HEK293T (cell line): ENCODE data around the gene NBAS.

Experiments used
- CTCF ChIA-PET: fragments of 350-600 bp; formaldehyde crosslinking; extraction: SDS; loops from one replicate; lab custom pipeline; 2021; ENCODE audit warnings: antibody characterized with exemption, inconsistent platforms; lab: Yijun Ruan, JAX
- POLR2A ChIA-PET: fragments of 350-600 bp; formaldehyde crosslinking; extraction: SDS; loops from one replicate; lab custom pipeline; 2020; ENCODE audit warnings: antibody characterized with exemption, inconsistent platforms; lab: Yijun Ruan, JAX
- DNase-seq: peaks from one replicate; pipeline ENCODE4 v3.0.0; 2012; ENCODE audit warnings: mixed read lengths; ENCODE audit errors: extremely low spot score
- ARNT ChIP-seq: fragments of 450-650 bp; IDR thresholded peaks from 2 replicates; pipeline ENCODE4 v1.6.1; 2017; ENCODE audit warnings: mild to moderate bottlenecking
- BHLHE40 ChIP-seq: fragments of 450-650 bp; IDR thresholded peaks from 2 replicates; pipeline ENCODE4 v1.6.1; 2016; ENCODE audit warnings: mild to moderate bottlenecking, moderate library complexity, borderline replicate concordance
- CTBP1 ChIP-seq: fragments of 450-650 bp; IDR thresholded peaks from 2 replicates; pipeline ENCODE4 v1.6.1; 2016; ENCODE audit warnings: borderline replicate concordance
- ELF4 ChIP-seq: fragments of 450-650 bp; IDR thresholded peaks from 2 replicates; pipeline ENCODE4 v1.6.1; 2017; ENCODE audit warnings: antibody characterized with exemption
- FOXA1 ChIP-seq: fragments of 450-650 bp; IDR thresholded peaks from 2 replicates; pipeline ENCODE4 v1.6.1; 2016; ENCODE audit warnings: mild to moderate bottlenecking
- FOXK2 ChIP-seq: fragments of 450-650 bp; IDR thresholded peaks from 2 replicates; pipeline ENCODE4 v1.6.1; 2016; ENCODE audit warnings: mild to moderate bottlenecking
- FOXM1 ChIP-seq: fragments of 450-650 bp; IDR thresholded peaks from 2 replicates; pipeline ENCODE4 v1.6.1; 2017; ENCODE audit warnings: mild to moderate bottlenecking, borderline replicate concordance
- HDGF ChIP-seq: fragments of 450-650 bp; IDR thresholded peaks from 2 replicates; pipeline ENCODE4 v1.6.1; 2017; ENCODE audit warnings: antibody characterized with exemption, borderline replicate concordance
- L3MBTL2 ChIP-seq: fragments of 450-650 bp; conservative IDR thresholded peaks from 2 replicates; pipeline ENCODE4 v1.6.1; 2016; ENCODE audit warnings: mild to moderate bottlenecking
- LEF1 ChIP-seq: fragments of 450-650 bp; IDR thresholded peaks from 2 replicates; pipeline ENCODE4 v1.6.1; 2017; ENCODE audit warnings: mild to moderate bottlenecking, borderline replicate concordance
- NFRKB ChIP-seq: fragments of 450-650 bp; IDR thresholded peaks from 2 replicates; pipeline ENCODE4 v1.6.1; 2016; ENCODE audit warnings: mild to moderate bottlenecking, moderate library complexity
- PKNOX1 ChIP-seq: fragments of 450-650 bp; IDR thresholded peaks from 2 replicates; pipeline ENCODE4 v1.6.1; 2016
- SP1 ChIP-seq: fragments of 450-650 bp; IDR thresholded peaks from 2 replicates; pipeline ENCODE4 v1.6.1; 2017
- SUZ12 ChIP-seq: fragments of 450-650 bp; IDR thresholded peaks from 2 replicates; pipeline ENCODE4 v1.6.1; 2016; ENCODE audit warnings: mild to moderate bottlenecking
- TARDBP ChIP-seq: fragments of 450-650 bp; IDR thresholded peaks from 2 replicates; pipeline ENCODE4 v1.6.1; 2016
- ZNF384 ChIP-seq: fragments of 450-650 bp; IDR thresholded peaks from 2 replicates; pipeline ENCODE4 v1.6.1; 2016

Gene NBAS

GRCh38 chr2:15149063-15149462, 412.1 kb downstream of the NBAS start:
- no peak for TF ChIP-seq NFRKB
- no peak for TF ChIP-seq HDGF
- TF ChIP-seq BHLHE40 = no peak
- TF ChIP-seq ELF4 = no peak
- TF ChIP-seq ARNT = no peak
- TF ChIP-seq FOXA1 = no peak
- TF ChIP-seq SP1 = no peak
- no peak for TF ChIP-seq L3MBTL2
- TF ChIP-seq FOXK2 = no peak
- TF ChIP-seq TARDBP = no peak
- TF ChIP-seq SUZ12 = no peak
- TF ChIP-seq LEF1 = no peak
- TF ChIP-seq PKNOX1 = no peak
- no peak for DNase-seq
- POLR2A ChIA-PET = no interaction called here
- CTCF ChIA-PET = no interaction called here

GRCh38 chr2:15147591-15147990, 413.5 kb downstream of the NBAS start:
- CTCF ChIA-PET = no interaction called here
- POLR2A ChIA-PET = no interaction called here
- DNase-seq = no peak
- TF ChIP-seq FOXA1 (no peak), HDGF (no peak), ZNF384 (no peak), ELF4 (no peak), FOXK2 (no peak), ARNT (no peak), LEF1 (no peak), NFRKB (no peak), FOXM1 (no peak)

- CTCF ChIA-PET = no interaction called here
- POLR2A ChIA-PET = no interaction called here
- TF ChIP-seq BHLHE40 (no peak), ZNF384 (no peak), FOXK2 (no peak), ELF4 (no peak), TARDBP (no peak), ARNT (no peak), FOXA1 (no peak), PKNOX1 (no peak), HDGF (no peak), CTBP1 (no peak), SP1 (no peak), LEF1 (no peak), L3MBTL2 (no peak), FOXM1 (no peak), NFRKB (no peak), SUZ12 (no peak)
- DNase-seq = no peak
These were observed 414.2 kb downstream of the NBAS start for GRCh38 chr2:15146960-15147359.

GRCh38 chr2:15145919-15146318, 415.2 kb downstream of the NBAS start:
- no peak for DNase-seq
- CTCF ChIA-PET = no interaction called here
- POLR2A ChIA-PET = interaction anchor here (0.6 kb wide), 1 partner anchor 445 kb away, joined by 3 read pairs; no protein-coding TSS in a partner anchor
- TF ChIP-seq BHLHE40 = no peak
- no peak for TF ChIP-seq FOXA1
- TF ChIP-seq LEF1 = no peak
- TF ChIP-seq ZNF384 = no peak
- TF ChIP-seq NFRKB = no peak
- TF ChIP-seq FOXM1 = no peak
- TF ChIP-seq FOXK2 = no peak
- TF ChIP-seq ELF4 = no peak
- TF ChIP-seq PKNOX1 = no peak
- TF ChIP-seq L3MBTL2 = no peak
- no peak for TF ChIP-seq SUZ12
- no peak for TF ChIP-seq TARDBP
- TF ChIP-seq SP1 = no peak
- no peak for TF ChIP-seq CTBP1
- no peak for TF ChIP-seq ARNT
- TF ChIP-seq HDGF = no peak

- TF ChIP-seq FOXA1 (no peak), NFRKB (no peak), SUZ12 (no peak), BHLHE40 (no peak), L3MBTL2 (no peak), ELF4 (no peak), ZNF384 (no peak), CTBP1 (no peak), PKNOX1 (no peak), FOXK2 (no peak), SP1 (no peak), FOXM1 (no peak), LEF1 (no peak), HDGF (no peak), ARNT (no peak), TARDBP (no peak)
- ChIA-PET CTCF (no interaction called here), POLR2A (interaction anchor here (0.6 kb wide), 1 partner anchor 446 kb away, joined by 3 read pairs; no protein-coding TSS in a partner anchor)
- no peak for DNase-seq
These were observed 415.9 kb downstream of the NBAS start for GRCh38 chr2:15145046-15145817.
